Liver (tissue), 3 donors: ENCODE data around the gene TMF1.

ENCODE experiments used
- EGR1 ChIP-seq, 2 donors: IDR thresholded peaks; 2 replicates each; pipeline ENCODE4 v1.6.1; 2016 to 2018; ENCODE audit warnings: antibody characterized with exemption in 2 of 2, low read depth in 2 of 2
- FOXA2 ChIP-seq: IDR thresholded peaks from 2 replicates; pipeline ENCODE4 v1.6.1; 2016; ENCODE audit warnings: antibody characterized with exemption
- GABPA ChIP-seq, 2 donors: IDR thresholded peaks in 1 of 2; conservative IDR thresholded peaks in 1 of 2; 2 replicates each; pipeline ENCODE4 v1.6.1; 2016; ENCODE audit warnings: antibody characterized with exemption in 2 of 2, mild to moderate bottlenecking in 1 of 2, moderate library complexity in 1 of 2
- JUND ChIP-seq, 2 donors: IDR thresholded peaks; 2 replicates each; pipeline ENCODE4 v1.6.1; 2016; ENCODE audit warnings: antibody characterized with exemption in 2 of 2
- SP1 ChIP-seq: IDR thresholded peaks from 2 replicates; pipeline ENCODE4 v1.6.1; 2018; ENCODE audit warnings: antibody characterized with exemption, mild to moderate bottlenecking
- TAF1 ChIP-seq: conservative IDR thresholded peaks from 2 replicates; pipeline ENCODE4 v1.6.1; 2016; ENCODE audit warnings: antibody characterized with exemption, mild to moderate bottlenecking
- YY1 ChIP-seq: IDR thresholded peaks from 2 replicates; pipeline ENCODE4 v1.6.1; 2016; ENCODE audit warnings: antibody characterized with exemption, mild to moderate bottlenecking
- TF ChIP-seq, protein P1 (sequence below): fragments of 150-350 bp; IDR thresholded peaks from 2 replicates; pipeline ENCODE4 v1.5.1; 2017; ENCODE audit warnings: improper control_type of control experiment, low read depth, low read length; ENCODE audit not compliant: missing input control
- TF ChIP-seq, protein P2 (sequence below): IDR thresholded peaks from 2 replicates; pipeline ENCODE4 v1.6.1; 2016; ENCODE audit warnings: antibody characterized with exemption, mild to moderate bottlenecking
- TF ChIP-seq, protein P3 (sequence below): IDR thresholded peaks from 2 replicates; pipeline ENCODE4 v1.6.1; 2016; ENCODE audit warnings: antibody characterized with exemption
- TF ChIP-seq, protein P4 (sequence below): IDR thresholded peaks from 2 replicates; pipeline ENCODE4 v1.6.1; 2016; ENCODE audit warnings: antibody characterized with exemption
- TF ChIP-seq, protein P5 (sequence below): IDR thresholded peaks from 2 replicates; pipeline ENCODE4 v1.6.1; 2016; ENCODE audit warnings: antibody characterized with exemption
- donor health status: healthy.
- donor health status: healthy.

DNA sequence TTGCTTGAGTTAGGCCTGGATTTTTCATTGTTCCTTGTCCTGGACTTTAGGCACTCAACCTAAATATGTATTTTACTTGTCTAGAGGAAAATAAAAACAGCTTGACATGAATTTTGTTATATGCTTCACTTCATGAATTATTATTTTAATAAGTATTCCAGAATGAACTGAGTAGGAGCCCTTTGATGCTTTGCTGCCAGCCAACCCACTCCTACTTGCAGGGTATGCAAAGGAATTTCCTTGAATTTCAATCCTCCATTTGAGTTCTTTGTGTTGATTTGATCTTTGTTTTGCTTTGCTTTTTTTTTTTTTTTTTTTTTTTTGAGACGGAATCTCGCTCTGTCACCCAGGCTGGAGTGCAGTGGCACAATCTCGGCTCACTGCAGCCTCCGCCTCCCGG is 44.2 kb upstream of the TMF1 start:
- TF ChIP-seq YY1 = no peak
- TF ChIP-seq, protein P1, sequence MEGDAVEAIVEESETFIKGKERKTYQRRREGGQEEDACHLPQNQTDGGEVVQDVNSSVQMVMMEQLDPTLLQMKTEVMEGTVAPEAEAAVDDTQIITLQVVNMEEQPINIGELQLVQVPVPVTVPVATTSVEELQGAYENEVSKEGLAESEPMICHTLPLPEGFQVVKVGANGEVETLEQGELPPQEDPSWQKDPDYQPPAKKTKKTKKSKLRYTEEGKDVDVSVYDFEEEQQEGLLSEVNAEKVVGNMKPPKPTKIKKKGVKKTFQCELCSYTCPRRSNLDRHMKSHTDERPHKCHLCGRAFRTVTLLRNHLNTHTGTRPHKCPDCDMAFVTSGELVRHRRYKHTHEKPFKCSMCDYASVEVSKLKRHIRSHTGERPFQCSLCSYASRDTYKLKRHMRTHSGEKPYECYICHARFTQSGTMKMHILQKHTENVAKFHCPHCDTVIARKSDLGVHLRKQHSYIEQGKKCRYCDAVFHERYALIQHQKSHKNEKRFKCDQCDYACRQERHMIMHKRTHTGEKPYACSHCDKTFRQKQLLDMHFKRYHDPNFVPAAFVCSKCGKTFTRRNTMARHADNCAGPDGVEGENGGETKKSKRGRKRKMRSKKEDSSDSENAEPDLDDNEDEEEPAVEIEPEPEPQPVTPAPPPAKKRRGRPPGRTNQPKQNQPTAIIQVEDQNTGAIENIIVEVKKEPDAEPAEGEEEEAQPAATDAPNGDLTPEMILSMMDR = no peak
- TF ChIP-seq, protein P2, sequence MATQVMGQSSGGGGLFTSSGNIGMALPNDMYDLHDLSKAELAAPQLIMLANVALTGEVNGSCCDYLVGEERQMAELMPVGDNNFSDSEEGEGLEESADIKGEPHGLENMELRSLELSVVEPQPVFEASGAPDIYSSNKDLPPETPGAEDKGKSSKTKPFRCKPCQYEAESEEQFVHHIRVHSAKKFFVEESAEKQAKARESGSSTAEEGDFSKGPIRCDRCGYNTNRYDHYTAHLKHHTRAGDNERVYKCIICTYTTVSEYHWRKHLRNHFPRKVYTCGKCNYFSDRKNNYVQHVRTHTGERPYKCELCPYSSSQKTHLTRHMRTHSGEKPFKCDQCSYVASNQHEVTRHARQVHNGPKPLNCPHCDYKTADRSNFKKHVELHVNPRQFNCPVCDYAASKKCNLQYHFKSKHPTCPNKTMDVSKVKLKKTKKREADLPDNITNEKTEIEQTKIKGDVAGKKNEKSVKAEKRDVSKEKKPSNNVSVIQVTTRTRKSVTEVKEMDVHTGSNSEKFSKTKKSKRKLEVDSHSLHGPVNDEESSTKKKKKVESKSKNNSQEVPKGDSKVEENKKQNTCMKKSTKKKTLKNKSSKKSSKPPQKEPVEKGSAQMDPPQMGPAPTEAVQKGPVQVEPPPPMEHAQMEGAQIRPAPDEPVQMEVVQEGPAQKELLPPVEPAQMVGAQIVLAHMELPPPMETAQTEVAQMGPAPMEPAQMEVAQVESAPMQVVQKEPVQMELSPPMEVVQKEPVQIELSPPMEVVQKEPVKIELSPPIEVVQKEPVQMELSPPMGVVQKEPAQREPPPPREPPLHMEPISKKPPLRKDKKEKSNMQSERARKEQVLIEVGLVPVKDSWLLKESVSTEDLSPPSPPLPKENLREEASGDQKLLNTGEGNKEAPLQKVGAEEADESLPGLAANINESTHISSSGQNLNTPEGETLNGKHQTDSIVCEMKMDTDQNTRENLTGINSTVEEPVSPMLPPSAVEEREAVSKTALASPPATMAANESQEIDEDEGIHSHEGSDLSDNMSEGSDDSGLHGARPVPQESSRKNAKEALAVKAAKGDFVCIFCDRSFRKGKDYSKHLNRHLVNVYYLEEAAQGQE = no peak
- TF ChIP-seq, protein P3, sequence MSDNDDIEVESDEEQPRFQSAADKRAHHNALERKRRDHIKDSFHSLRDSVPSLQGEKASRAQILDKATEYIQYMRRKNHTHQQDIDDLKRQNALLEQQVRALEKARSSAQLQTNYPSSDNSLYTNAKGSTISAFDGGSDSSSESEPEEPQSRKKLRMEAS = no peak
- TF ChIP-seq GABPA (IDR thresholded peaks at IDR 0.05 in 1 of 2, conservative IDR thresholded peaks at IDR 0.05 in 1 of 2) = no peak
- TF ChIP-seq, protein P4, sequence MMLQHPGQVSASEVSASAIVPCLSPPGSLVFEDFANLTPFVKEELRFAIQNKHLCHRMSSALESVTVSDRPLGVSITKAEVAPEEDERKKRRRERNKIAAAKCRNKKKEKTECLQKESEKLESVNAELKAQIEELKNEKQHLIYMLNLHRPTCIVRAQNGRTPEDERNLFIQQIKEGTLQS = no peak
- no peak for TF ChIP-seq SP1
- no peak for TF ChIP-seq EGR1 (IDR thresholded peaks at IDR 0.05; ENCODE audit: low read depth in 2 of 2)
- TF ChIP-seq, protein P5, sequence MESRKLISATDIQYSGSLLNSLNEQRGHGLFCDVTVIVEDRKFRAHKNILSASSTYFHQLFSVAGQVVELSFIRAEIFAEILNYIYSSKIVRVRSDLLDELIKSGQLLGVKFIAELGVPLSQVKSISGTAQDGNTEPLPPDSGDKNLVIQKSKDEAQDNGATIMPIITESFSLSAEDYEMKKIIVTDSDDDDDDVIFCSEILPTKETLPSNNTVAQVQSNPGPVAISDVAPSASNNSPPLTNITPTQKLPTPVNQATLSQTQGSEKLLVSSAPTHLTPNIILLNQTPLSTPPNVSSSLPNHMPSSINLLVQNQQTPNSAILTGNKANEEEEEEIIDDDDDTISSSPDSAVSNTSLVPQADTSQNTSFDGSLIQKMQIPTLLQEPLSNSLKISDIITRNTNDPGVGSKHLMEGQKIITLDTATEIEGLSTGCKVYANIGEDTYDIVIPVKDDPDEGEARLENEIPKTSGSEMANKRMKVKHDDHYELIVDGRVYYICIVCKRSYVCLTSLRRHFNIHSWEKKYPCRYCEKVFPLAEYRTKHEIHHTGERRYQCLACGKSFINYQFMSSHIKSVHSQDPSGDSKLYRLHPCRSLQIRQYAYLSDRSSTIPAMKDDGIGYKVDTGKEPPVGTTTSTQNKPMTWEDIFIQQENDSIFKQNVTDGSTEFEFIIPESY = no peak
- no peak for TF ChIP-seq TAF1
- TF ChIP-seq FOXA2 = no peak
- TF ChIP-seq JUND (IDR thresholded peaks at IDR 0.05) = no peak
